HCT116 (cell line): ENCODE measurements around the gene RNPS1. TPM values are rescaled to one million over a fixed set of nuclear protein-coding genes. Genes with fewer than 3 reads are reported as not detected.

ENCODE experiments used
- ATAC-seq: fragments of 200-7000 bp; cut with Tn5 transposase; 2 replicates; pipeline ENCODE4 v1.9.1; 2020; ENCODE audit warnings: mild to moderate bottlenecking, moderate library complexity
- BruUV-seq: library from RNA; stranded (reverse); fragments of 400-500 nt; replicated peaks from 2 replicates; lab custom pipeline; 2021; lab: Mats Ljungman, UMichigan
- CTCF ChIA-PET: fragments of 300-600 bp; sonication (Branson Sonifier 250); formaldehyde crosslinking; loops from one replicate; lab custom pipeline; 2021; ENCODE audit warnings: antibody characterized with exemption; lab: Charles Lee
- POLR2A ChIA-PET: fragments of 300-600, 350-600 bp; sonication (Branson Sonifier 250); formaldehyde crosslinking; loops from one replicate; lab custom pipeline; 2021; ENCODE audit warnings: antibody characterized with exemption; lab: Charles Lee
- RAD21 ChIA-PET, 2 experiments: fragments of 300-600 bp; sonication (Branson Sonifier 250); formaldehyde crosslinking; loops; one replicate each; lab custom pipeline; 2023; ENCODE audit warnings: low total read pairs in 2 of 2; ENCODE audit not compliant: uncharacterized antibody in 2 of 2, unreplicated experiment in 2 of 2, low non-redundant PET in 1 of 2; lab: Charles Lee
- DNase-seq: peaks from one replicate; pipeline ENCODE4 v3.0.0-alpha.2; 2010; ENCODE audit warnings: low read depth, low spot score
- H2AFZ ChIP-seq: fragments of 200-600 bp; shearing (Covaris generic), sonication (generic); 2 replicates; pipeline ENCODE4 v1.6.1; 2017; ENCODE audit warnings: low read depth, mixed run types, mixed read lengths, antibody characterized with exemption, low read length; ENCODE audit not compliant: poor library complexity, severe bottlenecking
- H3K27ac ChIP-seq: 2 replicates; pipeline ENCODE4 v1.5.1; 2012; ENCODE audit warnings: low read depth, low read length
- H3K27me3 ChIP-seq: fragments of 200-600 bp; sonication (generic); 2 replicates; pipeline ENCODE4 v1.6.1; 2016; ENCODE audit warnings: mixed run types, low read length, mixed read lengths; ENCODE audit not compliant: insufficient read depth
- H3K36me3 ChIP-seq, 2 experiments: fragments of 200-500 bp in 1 of 2; fragments of 200-600 bp in 1 of 2; sonication (Bioruptor generic) in 1 of 2; sonication (generic) in 1 of 2; 2 replicates each; pipeline versions ENCODE4 v1.5.1 to v1.6.1; 2014 to 2016; ENCODE audit warnings: low read length in 2 of 2, inconsistent platforms in 1 of 2, mixed read lengths in 1 of 2, mixed run types in 1 of 2; ENCODE audit not compliant: insufficient read depth in 2 of 2, control insufficient read depth in 1 of 2
- H3K4me1 ChIP-seq, 2 experiments: fragments of 200-600 bp in 1 of 2; sonication (generic) in 1 of 2; 2 replicates each; pipeline versions ENCODE4 v1.5.1 to v1.6.1; 2012 to 2017; ENCODE audit warnings: low read length in 2 of 2, inconsistent platforms in 1 of 2, mild to moderate bottlenecking in 1 of 2, mixed read lengths in 1 of 2, mixed run types in 1 of 2, moderate library complexity in 1 of 2; ENCODE audit not compliant: insufficient read depth in 2 of 2, control insufficient read depth in 1 of 2
- H3K4me2 ChIP-seq: fragments of 200-600 bp; sonication (generic); 2 replicates; pipeline ENCODE4 v1.6.1; 2017; ENCODE audit warnings: mixed run types, low read length, mixed read lengths
- H3K4me3 ChIP-seq, 2 experiments: fragments of 200-600 bp in 1 of 2; sonication (generic) in 1 of 2; replicated peaks in 1 of 2; 2 replicates each; pipeline ENCODE4 v1.5.1; 2011 to 2016; ENCODE audit warnings: low read length in 2 of 2, control low read depth in 1 of 2, low read depth in 1 of 2, mild to moderate bottlenecking in 1 of 2, mixed read lengths in 1 of 2, mixed run types in 1 of 2
- H3K79me2 ChIP-seq: fragments of 200-600 bp; sonication (generic); 2 replicates; pipeline ENCODE4 v1.6.1; 2017; ENCODE audit warnings: mild to moderate bottlenecking, mixed run types, low read length, moderate library complexity, mixed read lengths; ENCODE audit not compliant: insufficient read depth
- H3K9ac ChIP-seq: fragments of 200-600 bp; sonication (generic); 2 replicates; pipeline ENCODE4 v1.6.1; 2016; ENCODE audit warnings: low read length, mixed read lengths
- H3K9me2 ChIP-seq: fragments of 200-600 bp; sonication (generic), shearing (Covaris generic); 2 replicates; pipeline ENCODE4 v1.6.1; 2017; ENCODE audit warnings: mixed run types, mild to moderate bottlenecking, moderate library complexity; ENCODE audit not compliant: insufficient read depth
- H3K9me3 ChIP-seq, 2 experiments: fragments of 200-500 bp in 1 of 2; fragments of 200-600 bp in 1 of 2; sonication (Bioruptor generic) in 1 of 2; sonication (generic) in 1 of 2; 2 replicates each; pipeline ENCODE4 v1.6.1; 2014 to 2017; ENCODE audit warnings: low read length in 2 of 2, mixed read lengths in 2 of 2, inconsistent platforms in 1 of 2, low read depth in 1 of 2, mild to moderate bottlenecking in 1 of 2, mixed run types in 1 of 2, moderate library complexity in 1 of 2; ENCODE audit not compliant: control insufficient read depth in 1 of 2, insufficient read depth in 1 of 2
- H4K20me1 ChIP-seq: fragments of 200-600 bp; sonication (generic), shearing (Covaris generic); 2 replicates; pipeline ENCODE4 v1.6.1; 2017; ENCODE audit warnings: mixed run types, mild to moderate bottlenecking, moderate library complexity; ENCODE audit not compliant: insufficient read depth
- CBX3 ChIP-seq: IDR thresholded peaks from 2 replicates; pipeline ENCODE4 v1.6.1; 2012; ENCODE audit warnings: low read depth
- CEBPB ChIP-seq: IDR thresholded peaks from 2 replicates; pipeline ENCODE4 v1.6.1; 2012; ENCODE audit warnings: low read depth
- CTCF ChIP-seq, 3 experiments: fragments of 200-600 bp in 1 of 3; sonication (generic) in 1 of 3; IDR thresholded peaks in 2 of 3; conservative IDR thresholded peaks in 1 of 3; 2 replicates each; pipeline ENCODE4 v1.5.1; 2012 to 2017; ENCODE audit warnings: low read depth in 2 of 3, low read length in 2 of 3, antibody characterized with exemption in 1 of 3, borderline replicate concordance in 1 of 3, control low read depth in 1 of 3, mild to moderate bottlenecking in 1 of 3, mixed read lengths in 1 of 3, mixed run types in 1 of 3, moderate library complexity in 1 of 3; ENCODE audit not compliant: insufficient read depth in 1 of 3
- EGR1 ChIP-seq: IDR thresholded peaks from 2 replicates; pipeline ENCODE4 v1.6.1; 2012; ENCODE audit warnings: low read depth
- ELF1 ChIP-seq: IDR thresholded peaks from 2 replicates; pipeline ENCODE4 v1.6.1; 2012; ENCODE audit warnings: low read depth, borderline replicate concordance
- EZH2 ChIP-seq: fragments of 200-600 bp; sonication (generic); IDR thresholded peaks from 2 replicates; pipeline ENCODE4 v1.6.1; 2017; ENCODE audit warnings: antibody characterized with exemption, mixed run types
- EZH2phosphoT487 ChIP-seq: fragments of 200-600 bp; IDR thresholded peaks from 2 replicates; pipeline ENCODE4 v1.6.1; 2018; ENCODE audit warnings: antibody characterized with exemption, borderline replicate concordance
- FOSL1 ChIP-seq: IDR thresholded peaks from 2 replicates; pipeline ENCODE4 v1.6.1; 2012; ENCODE audit warnings: low read depth
- JUND ChIP-seq: IDR thresholded peaks from 2 replicates; pipeline ENCODE4 v1.6.1; 2012
- MAX ChIP-seq: IDR thresholded peaks from 2 replicates; pipeline ENCODE4 v1.6.1; 2012
- SP1 ChIP-seq: IDR thresholded peaks from 2 replicates; pipeline ENCODE4 v1.6.1; 2012; ENCODE audit warnings: low read depth
- SRF ChIP-seq: IDR thresholded peaks from 2 replicates; pipeline ENCODE4 v1.6.1; 2012; ENCODE audit warnings: low read depth
- TCF7L2 ChIP-seq: IDR thresholded peaks from 2 replicates; pipeline ENCODE4 v1.7.0; 2011; ENCODE audit warnings: borderline replicate concordance, inconsistent platforms; ENCODE audit not compliant: insufficient read depth, insufficient read length; ENCODE audit errors: extremely low read depth
- ZNF274 ChIP-seq: fragments of 200-500 bp; sonication (Bioruptor generic); IDR thresholded peaks from 2 replicates; pipeline ENCODE4 v1.6.1; 2014; ENCODE audit warnings: mild to moderate bottlenecking, low read depth, low read length, inconsistent platforms
- intact Hi-C: fragments of 100-400 bp; cut with micrococcal nuclease; formaldehyde crosslinking; loops from 2 replicates; pipeline ENCODE4 v1.10.0; 2022
- total RNA-seq: library from RNA; stranded (reverse); gene quantifications from one replicate; pipeline ENCODE4 v1.2.1, GENCODE V29; 2021; ENCODE audit not compliant: unreplicated experiment
- TF ChIP-seq, protein P1 (sequence below): IDR thresholded peaks from 2 replicates; pipeline ENCODE4 v1.6.1; 2011; ENCODE audit warnings: mild to moderate bottlenecking, low read length, moderate library complexity; ENCODE audit not compliant: insufficient replicate concordance; ENCODE audit errors: extremely low read depth
- TF ChIP-seq, protein P2 (sequence below): IDR thresholded peaks from 2 replicates; pipeline ENCODE4 v1.6.1; 2012
- TF ChIP-seq, protein P3 (sequence below): IDR thresholded peaks from 2 replicates; pipeline ENCODE4 v1.6.1; 2012; ENCODE audit warnings: low read depth

The RNPS1 gene
- total RNA-seq, 1 experiment from 2014 or later, result 257 TPM

DNA sequence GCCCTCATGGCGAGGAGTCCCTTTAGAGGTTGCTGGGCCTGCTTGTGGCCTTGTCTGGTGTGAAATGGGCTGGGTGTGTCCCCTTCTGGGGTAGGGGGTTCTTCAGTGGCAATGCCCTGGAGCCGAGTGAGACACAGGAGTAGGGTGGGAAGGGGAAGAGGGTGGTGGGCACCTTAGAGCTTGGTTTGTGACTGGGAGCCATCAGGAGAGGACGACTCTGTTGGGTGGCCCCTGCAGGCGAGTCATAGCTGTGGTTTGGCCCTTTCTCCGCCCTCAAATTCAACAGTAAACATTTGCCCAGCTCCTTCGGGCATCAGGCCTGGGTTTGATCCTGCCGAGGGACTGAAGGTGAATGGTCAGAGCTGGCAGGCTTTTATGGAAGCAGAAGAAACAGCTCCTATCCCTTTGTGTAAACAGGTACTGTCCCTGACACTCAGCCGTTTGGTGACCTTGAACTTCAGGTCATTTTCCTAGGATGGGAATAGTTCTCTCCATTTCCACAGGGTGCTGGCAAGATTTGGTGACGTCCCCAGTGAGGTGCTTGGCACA is 41.6 kb downstream of the RNPS1 start:
- CTCF ChIA-PET, result no interaction called here
- Histone ChIP-seq H3K4me1 (peaks cover 25 to 30% of the 10 kb centered on the region in 2 experiments), H3K9me3 (no peaks in the 10 kb centered on the region), H3K27ac (peak overlapping the region; percentile 97), H3K9me2 (no peaks in the 10 kb centered on the region), H3K4me3 (no peak overlapping the region), H3K4me2 (peak overlapping the region; percentile 75), H3K36me3 (peaks cover 6 to 16% of the 10 kb centered on the region in 2 experiments; a peak in 3 of 4 replicates), H3K27me3 (no peaks in the 10 kb centered on the region), H4K20me1 (no peaks in the 10 kb centered on the region; the same call in 1 of the 2 replicates), H3K79me2 (peaks cover 63% of the 10 kb centered on the region), H3K9ac (no peak overlapping the region), H2AFZ (no peak overlapping the region)
- RAD21 ChIA-PET, result interaction anchor here (0.6 to 1.1 kb wide), 3 partner anchors 8 to 32 kb away, joined by 3 to 4 read pairs (median 3); no protein-coding TSS in a partner anchor
- TSS peak; percentile 11 for BruUV-seq
- TF ChIP-seq JUND, result no peak
- TF ChIP-seq, protein P1, sequence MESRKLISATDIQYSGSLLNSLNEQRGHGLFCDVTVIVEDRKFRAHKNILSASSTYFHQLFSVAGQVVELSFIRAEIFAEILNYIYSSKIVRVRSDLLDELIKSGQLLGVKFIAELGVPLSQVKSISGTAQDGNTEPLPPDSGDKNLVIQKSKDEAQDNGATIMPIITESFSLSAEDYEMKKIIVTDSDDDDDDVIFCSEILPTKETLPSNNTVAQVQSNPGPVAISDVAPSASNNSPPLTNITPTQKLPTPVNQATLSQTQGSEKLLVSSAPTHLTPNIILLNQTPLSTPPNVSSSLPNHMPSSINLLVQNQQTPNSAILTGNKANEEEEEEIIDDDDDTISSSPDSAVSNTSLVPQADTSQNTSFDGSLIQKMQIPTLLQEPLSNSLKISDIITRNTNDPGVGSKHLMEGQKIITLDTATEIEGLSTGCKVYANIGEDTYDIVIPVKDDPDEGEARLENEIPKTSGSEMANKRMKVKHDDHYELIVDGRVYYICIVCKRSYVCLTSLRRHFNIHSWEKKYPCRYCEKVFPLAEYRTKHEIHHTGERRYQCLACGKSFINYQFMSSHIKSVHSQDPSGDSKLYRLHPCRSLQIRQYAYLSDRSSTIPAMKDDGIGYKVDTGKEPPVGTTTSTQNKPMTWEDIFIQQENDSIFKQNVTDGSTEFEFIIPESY, result no peak
- no peak for TF ChIP-seq EGR1
- no peak for TF ChIP-seq FOSL1
- TF ChIP-seq, protein P2, sequence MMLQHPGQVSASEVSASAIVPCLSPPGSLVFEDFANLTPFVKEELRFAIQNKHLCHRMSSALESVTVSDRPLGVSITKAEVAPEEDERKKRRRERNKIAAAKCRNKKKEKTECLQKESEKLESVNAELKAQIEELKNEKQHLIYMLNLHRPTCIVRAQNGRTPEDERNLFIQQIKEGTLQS, result no peak
- no peak for TF ChIP-seq ELF1
- TF ChIP-seq TCF7L2, result no peak
- TF ChIP-seq CEBPB, result no peak
- no peak for TF ChIP-seq SP1
- no peak for TF ChIP-seq CTCF (IDR thresholded peaks at IDR 0.05 in 2 of 3, conservative IDR thresholded peaks at IDR 0.05 in 1 of 3; ENCODE audit: borderline replicate concordance in 1 of 3, insufficient read depth in 1 of 3, low read depth in 2 of 3, low read length in 2 of 3)
- TF ChIP-seq, protein P3, sequence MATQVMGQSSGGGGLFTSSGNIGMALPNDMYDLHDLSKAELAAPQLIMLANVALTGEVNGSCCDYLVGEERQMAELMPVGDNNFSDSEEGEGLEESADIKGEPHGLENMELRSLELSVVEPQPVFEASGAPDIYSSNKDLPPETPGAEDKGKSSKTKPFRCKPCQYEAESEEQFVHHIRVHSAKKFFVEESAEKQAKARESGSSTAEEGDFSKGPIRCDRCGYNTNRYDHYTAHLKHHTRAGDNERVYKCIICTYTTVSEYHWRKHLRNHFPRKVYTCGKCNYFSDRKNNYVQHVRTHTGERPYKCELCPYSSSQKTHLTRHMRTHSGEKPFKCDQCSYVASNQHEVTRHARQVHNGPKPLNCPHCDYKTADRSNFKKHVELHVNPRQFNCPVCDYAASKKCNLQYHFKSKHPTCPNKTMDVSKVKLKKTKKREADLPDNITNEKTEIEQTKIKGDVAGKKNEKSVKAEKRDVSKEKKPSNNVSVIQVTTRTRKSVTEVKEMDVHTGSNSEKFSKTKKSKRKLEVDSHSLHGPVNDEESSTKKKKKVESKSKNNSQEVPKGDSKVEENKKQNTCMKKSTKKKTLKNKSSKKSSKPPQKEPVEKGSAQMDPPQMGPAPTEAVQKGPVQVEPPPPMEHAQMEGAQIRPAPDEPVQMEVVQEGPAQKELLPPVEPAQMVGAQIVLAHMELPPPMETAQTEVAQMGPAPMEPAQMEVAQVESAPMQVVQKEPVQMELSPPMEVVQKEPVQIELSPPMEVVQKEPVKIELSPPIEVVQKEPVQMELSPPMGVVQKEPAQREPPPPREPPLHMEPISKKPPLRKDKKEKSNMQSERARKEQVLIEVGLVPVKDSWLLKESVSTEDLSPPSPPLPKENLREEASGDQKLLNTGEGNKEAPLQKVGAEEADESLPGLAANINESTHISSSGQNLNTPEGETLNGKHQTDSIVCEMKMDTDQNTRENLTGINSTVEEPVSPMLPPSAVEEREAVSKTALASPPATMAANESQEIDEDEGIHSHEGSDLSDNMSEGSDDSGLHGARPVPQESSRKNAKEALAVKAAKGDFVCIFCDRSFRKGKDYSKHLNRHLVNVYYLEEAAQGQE, result no peak
- no peak for TF ChIP-seq CBX3
- TF ChIP-seq EZH2, result no peak
- no peak for TF ChIP-seq MAX
- no peak for TF ChIP-seq SRF
- TF ChIP-seq ZNF274, result no peak
- no peak for TF ChIP-seq EZH2phosphoT487
- intact Hi-C loops, result no loop called here
- ATAC-seq (no peak), DNase-seq (no peak)
- POLR2A ChIA-PET, result interaction anchor here (0.6 to 1.4 kb wide), 5 partner anchors 13 to 525 kb away, joined by 3 to 6 read pairs (median 4); partner anchors contain the start of genes ECI1 and TRAF7
